Spleen (tissue), 7 donors: Measurements from ENCODE around the gene TNS4.

Source experiments
- CTCF ChIP-seq, 11 experiments: fragments of 200-600 bp in 7 of 11; fragments of 450-650 bp in 4 of 11; sonication (generic) in 4 of 11; IDR thresholded peaks in 8 of 11; conservative IDR thresholded peaks in 3 of 11; 1 replicate in 7 of 11; 2 replicates in 4 of 11; pipeline versions ENCODE4 v1.4.0 to v1.8.0; 2016 to 2021; ENCODE audit warnings: antibody characterized with exemption in 11 of 11, inconsistent platforms in 4 of 11, mild to moderate bottlenecking in 1 of 11
- POLR2A ChIP-seq, 3 donors: fragments of 450-650 bp; IDR thresholded peaks; one replicate each; pipeline ENCODE4 v1.5.1; 2017; ENCODE audit warnings: antibody characterized with exemption in 3 of 3, mild to moderate bottlenecking in 1 of 3
- donor health status: DM: no; HTN: no; CAD: no; lungs with moderate emphysema.
- donor health status: DM: no; HTN: no; CAD: no.
- donor health status: DM: no; HTN: no; CAD: no.

- TF ChIP-seq CTCF (IDR thresholded peaks at IDR 0.05 in 8 of 11, conservative IDR thresholded peaks at IDR 0.05 in 3 of 11) (no peak), POLR2A (IDR thresholded peaks at IDR 0.05) (no peak)
Measured at GRCh38 chr17:40483679-40484078, 17.7 kb downstream of the TNS4 start.
